GM19025 (cell line): ENCODE results near the gene HS3ST4.

ENCODE experiments used
- ATAC-seq: cut with Tn5 transposase; IDR thresholded peaks from one replicate; pipeline ENCODE4 v1.9.1; 2021; ENCODE audit warnings: mild to moderate bottlenecking, low read depth, moderate library complexity; ENCODE audit not compliant: unreplicated experiment

Gene HS3ST4

GRCh38 chr16:25691519-25692091 is at the start of gene HS3ST4:
Gene HS3ST4, plus strand, starts transcription at chr16:25691959.
- ATAC-seq: no peak

- ATAC-seq: no peak
Observed at GRCh38 chr16:25643633-25644032, 48.1 kb upstream of the HS3ST4 start.

DNA sequence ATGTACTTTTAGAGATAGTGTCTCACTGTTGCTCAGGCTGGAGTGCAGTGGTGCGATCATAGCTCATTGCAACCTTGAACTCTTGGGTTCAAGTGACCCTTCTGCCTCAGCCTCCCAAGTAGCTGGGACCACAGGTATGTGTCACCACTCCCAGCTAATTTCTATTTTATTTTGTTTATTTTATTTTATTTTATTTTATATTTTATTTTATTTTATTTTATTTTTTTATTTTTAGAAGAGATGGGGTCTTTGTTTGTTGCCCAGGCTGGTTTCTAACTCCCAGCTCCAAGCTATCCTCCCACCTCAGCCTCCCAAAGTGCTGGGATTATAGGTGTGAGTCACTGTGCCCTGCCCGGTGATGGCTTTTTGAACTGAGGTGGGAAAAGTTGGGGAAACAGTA is 35.1 kb upstream of the HS3ST4 start:
- ATAC-seq: no peak

- no peak for ATAC-seq
Observed at GRCh38 chr16:25676820-25677219, 14.9 kb upstream of the HS3ST4 start.

DNA sequence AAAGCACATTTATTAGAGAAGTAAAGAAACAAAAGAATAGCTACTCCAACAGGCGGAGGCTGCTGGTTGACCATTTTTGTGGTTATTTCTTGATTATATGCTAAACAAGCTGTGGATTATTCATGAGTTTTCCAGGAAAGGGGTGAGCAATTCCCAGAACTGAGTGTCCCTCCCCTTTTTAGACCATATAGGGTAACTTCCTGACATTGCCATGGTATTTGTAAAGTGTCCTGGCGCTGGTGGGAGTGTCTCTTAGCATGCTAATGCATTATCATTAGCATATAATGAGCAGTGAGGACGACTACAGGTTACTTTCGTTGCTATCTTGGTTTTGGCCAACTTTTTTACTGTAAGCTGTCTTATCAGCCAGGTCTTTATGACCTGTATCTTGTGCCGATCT is 12.2 kb upstream of the HS3ST4 start:
- ATAC-seq: no peak

DNA sequence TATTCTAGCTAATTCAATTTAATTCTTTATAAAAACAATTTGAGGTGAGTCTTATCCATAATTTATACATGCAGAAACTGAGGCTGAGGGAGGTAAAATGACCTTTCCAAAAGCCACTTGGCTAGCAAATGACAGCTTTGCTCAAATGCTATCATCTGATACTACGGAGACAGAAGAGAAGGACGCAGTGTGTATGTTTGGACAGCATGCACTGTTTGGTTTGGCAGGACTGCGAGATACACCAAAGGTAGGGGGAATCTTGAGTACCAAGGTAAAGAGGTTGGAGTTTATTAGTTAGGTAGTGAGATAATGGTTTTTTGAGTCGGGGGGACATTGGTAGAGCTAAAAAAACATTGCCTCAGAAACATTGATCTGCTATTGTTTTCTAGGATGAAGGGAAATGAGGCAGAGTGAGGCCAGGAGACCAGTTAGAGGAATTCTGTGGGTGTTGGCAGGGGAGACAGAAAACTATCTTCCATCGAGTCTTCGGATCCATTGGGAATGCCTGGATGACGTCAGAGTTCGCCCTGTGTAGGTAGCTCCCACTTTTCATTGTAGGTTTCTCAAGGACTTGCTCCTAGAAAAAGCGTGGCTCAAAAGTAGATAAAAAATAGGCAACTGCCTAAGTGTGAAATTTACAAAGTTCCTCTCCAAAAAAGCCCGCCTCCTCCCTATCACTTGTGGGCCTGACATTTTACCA is 2.5 kb upstream of the HS3ST4 start:
- ATAC-seq: no peak

- ATAC-seq: no peak
Observed at GRCh38 chr16:25690552-25691143, 1.1 kb upstream of the HS3ST4 start.

DNA sequence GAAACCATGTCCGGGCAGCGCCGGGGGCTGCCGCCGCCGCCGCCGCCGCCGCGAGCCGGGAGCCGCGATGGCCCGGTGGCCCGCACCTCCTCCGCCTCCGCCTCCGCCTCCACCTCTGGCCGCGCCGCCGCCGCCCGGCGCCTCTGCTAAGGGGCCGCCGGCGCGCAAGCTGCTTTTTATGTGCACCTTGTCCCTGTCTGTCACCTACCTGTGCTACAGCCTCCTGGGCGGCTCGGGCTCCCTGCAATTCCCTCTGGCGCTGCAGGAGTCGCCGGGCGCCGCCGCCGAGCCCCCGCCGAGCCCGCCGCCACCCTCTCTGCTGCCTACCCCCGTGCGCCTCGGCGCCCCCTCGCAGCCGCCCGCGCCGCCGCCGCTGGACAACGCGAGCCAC is 587 bp downstream of the HS3ST4 start:
- no peak for ATAC-seq

- ATAC-seq: no peak
Observed at GRCh38 chr16:25692742-25693508, 1.2 kb downstream of the HS3ST4 start.

- ATAC-seq: no peak
Observed at GRCh38 chr16:25693631-25694030, 1.9 kb downstream of the HS3ST4 start.

DNA sequence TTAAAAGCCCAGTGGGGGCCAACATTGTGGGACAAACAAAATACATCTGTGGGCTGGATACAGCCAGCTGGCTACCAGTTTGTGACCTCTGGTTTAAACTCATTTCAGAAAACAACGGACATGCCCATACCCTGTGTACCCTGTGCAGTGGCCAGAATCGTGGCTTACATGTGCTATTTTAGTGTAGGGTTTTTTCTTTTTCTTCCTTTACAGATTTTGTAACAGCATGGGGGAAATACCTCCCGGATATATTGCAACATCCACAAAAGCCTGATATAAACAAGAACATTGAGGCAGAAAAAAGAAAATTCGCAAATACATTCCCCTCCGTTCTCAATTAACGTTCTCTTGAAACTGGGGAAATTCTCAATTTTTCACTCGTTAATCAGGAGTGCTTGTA is 7.3 kb downstream of the HS3ST4 start:
- no peak for ATAC-seq

DNA sequence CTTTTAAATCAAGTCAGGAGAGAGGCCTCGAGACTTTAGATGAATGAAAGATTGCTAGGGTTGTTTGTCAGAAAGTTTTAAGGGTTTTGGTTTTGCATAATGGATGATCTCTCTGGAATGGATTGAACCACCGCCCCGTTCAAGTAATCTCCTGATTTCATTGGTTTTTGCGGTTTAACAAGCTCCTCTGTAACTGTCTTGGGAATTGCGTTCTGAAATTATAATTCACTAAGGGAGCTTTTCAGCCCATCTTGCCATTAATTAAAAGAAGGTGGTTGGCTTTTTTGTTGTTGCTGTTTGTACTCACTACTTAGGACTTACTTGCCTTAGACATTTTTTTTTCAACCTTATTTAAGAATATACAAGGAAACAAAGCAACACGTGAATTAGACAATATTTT is 8.8 kb downstream of the HS3ST4 start:
- no peak for ATAC-seq

DNA sequence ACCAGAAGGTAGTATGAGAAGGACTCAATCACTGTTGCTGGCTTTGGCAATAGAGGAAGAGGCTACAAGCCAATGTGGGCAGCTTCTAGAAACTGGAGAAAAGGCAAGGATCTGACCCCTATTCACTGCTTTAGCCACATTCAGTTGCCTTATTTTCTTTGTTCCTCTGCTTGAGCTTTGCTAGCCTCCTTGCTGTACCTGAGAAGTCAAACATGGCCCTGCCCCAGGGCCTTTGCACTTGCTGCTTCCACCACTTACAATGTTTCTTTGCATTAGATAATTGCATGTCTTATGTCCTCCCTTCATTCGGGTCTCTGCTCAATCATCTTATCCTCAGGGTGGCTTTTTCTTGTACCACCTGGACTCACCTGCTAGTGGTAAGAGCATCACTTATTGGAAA is 15.8 kb downstream of the HS3ST4 start:
- ATAC-seq: no peak

GRCh38 chr16:25707982-25708583 is 16.3 kb downstream of the HS3ST4 start:
- no peak for ATAC-seq

DNA sequence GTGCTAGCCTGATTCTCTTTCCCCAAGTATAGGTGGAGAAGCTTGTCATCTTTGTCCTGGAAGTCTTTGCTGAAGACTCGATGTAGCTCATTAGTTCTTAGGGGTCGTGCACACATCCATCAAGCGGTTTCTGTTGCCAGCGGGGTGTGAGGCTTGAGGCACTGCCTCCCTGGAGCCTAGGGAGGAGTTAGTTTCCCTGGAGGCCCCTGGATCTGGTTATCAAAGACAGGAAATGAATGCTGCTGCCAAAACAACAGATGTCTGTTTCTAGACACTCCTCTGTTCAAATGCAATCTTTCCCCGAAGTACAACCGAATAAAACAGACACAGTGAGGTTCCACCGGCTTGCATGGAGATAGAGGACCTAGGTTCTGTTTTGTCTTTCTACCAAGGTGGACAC is 17.5 kb downstream of the HS3ST4 start:
- no peak for ATAC-seq

GRCh38 chr16:25713785-25714570 is 22.2 kb downstream of the HS3ST4 start:
- no peak for ATAC-seq

- ATAC-seq: no peak
Observed at GRCh38 chr16:25716186-25716585, 24.4 kb downstream of the HS3ST4 start.

DNA sequence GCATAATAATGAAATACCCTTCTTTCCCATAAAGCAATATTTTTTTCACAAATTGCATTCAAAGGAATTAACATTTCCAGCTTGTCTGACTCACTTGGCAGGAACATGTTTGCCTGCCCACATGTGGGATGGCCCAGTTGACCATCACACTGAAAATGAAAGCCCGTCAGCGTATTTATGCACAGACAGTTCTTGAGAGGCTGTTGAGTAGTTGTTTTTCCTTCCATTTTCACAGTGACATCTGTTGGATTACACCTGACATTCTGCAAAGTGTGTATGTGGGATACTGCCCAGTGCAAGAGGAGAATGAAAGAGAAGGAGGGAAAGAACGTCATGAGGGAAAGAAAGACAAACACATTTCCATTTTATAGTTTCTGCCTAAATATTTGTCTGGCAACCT is 29.7 kb downstream of the HS3ST4 start:
- no peak for ATAC-seq

- ATAC-seq: no peak
Observed at GRCh38 chr16:25726430-25727098, 34.8 kb downstream of the HS3ST4 start.
